Body of pancreas (tissue), 4 donors: ENCODE measurements around the gene HDAC8. TPM values are rescaled to one million over a fixed set of nuclear protein-coding genes. Genes with fewer than 3 reads are reported as not detected.

Experiments used
- ATAC-seq: fragments of 150-250 bp; one replicate; pipeline ENCODE4 v1.9.1; 2016
- DNase-seq, 4 donors: peaks; one replicate each; pipeline ENCODE4 v3.0.0-alpha.2; 2019
- H3K27ac ChIP-seq, 4 donors: fragments of 200-600 bp; sonication (generic); 1 replicate in 3 of 4; 2 replicates in 1 of 4; pipeline versions ENCODE4 v1.5.1 to v1.6.1; 2016 to 2019; ENCODE audit warnings: mild to moderate bottlenecking in 1 of 4, mixed read lengths in 1 of 4, moderate library complexity in 1 of 4
- H3K27me3 ChIP-seq, 2 donors: fragments of 200-600 bp; sonication (generic); one replicate each; pipeline ENCODE4 v1.6.0; 2016; ENCODE audit warnings: mild to moderate bottlenecking in 1 of 2
- H3K36me3 ChIP-seq, 2 donors: fragments of 200-600 bp; sonication (generic); replicated peaks in 1 of 2; 2 replicates each; pipeline ENCODE4 v1.5.1; 2016; ENCODE audit warnings: low read depth in 2 of 2; ENCODE audit not compliant: insufficient read depth in 1 of 2
- H3K4me1 ChIP-seq: fragments of 200-600 bp; sonication (generic); one replicate; pipeline ENCODE4 v1.6.0; 2016
- H3K4me3 ChIP-seq, 2 donors: fragments of 200-600 bp; sonication (generic); 1 replicate in 1 of 2; 2 replicates in 1 of 2; pipeline ENCODE4 v1.5.1; 2016 to 2019
- H3K9me3 ChIP-seq, 3 donors: fragments of 200-600 bp; sonication (generic); 1 replicate in 2 of 3; 2 replicates in 1 of 3; pipeline ENCODE4 v1.5.1; 2016
- CTCF ChIP-seq, 7 experiments: fragments of 450-650 bp in 4 of 7; fragments of 200-600 bp in 3 of 7; sonication (generic) in 3 of 7; IDR thresholded peaks; one replicate each; pipeline ENCODE4 v1.5.1; 2016 to 2019; ENCODE audit warnings: antibody characterized with exemption in 7 of 7
- POLR2A ChIP-seq, 3 donors: fragments of 450-650 bp; IDR thresholded peaks; one replicate each; pipeline ENCODE4 v1.6.1; 2016; ENCODE audit warnings: antibody characterized with exemption in 3 of 3, mild to moderate bottlenecking in 2 of 3
- WGBS, 2 donors: methylation state at CpG; one replicate each; pipeline ENCODE4 v1.1.5; 2017; 5-methylcytosine and 5-hydroxymethylcytosine counted together
- intact Hi-C: fragments of 100-400 bp; cut with DNase I; formaldehyde crosslinking; loops from one replicate; pipeline ENCODE4 v1.15.1; 2023
- total RNA-seq, 2 donors: library from RNA; depleted of rRNA; stranded (reverse); fragments of >200 nt; gene quantifications; one replicate each; pipeline ENCODE4 v1.1.0, GENCODE V29; 2016

HDAC8 gene
- total RNA-seq, 2 donors from 2014 or later, result 16.2 to 25.9 TPM

- Histone ChIP-seq H3K4me1 (no peaks in the 10 kb centered on the region), H3K4me3 (no peak overlapping the region), H3K9me3 (no peaks in the 10 kb centered on the region), H3K36me3 (no peaks in the 10 kb centered on the region), H3K27ac (no peak overlapping the region), H3K27me3 (no peaks in the 10 kb centered on the region)
- WGBS, 2 donors, result 94 to 100% methylated on average over 2 of the region's 2 CpGs
- no peak for TF ChIP-seq CTCF (IDR thresholded peaks at IDR 0.05)
- no peak for TF ChIP-seq POLR2A (IDR thresholded peaks at IDR 0.05)
- intact Hi-C loops, result no loop called here
- DNase-seq (no peak), ATAC-seq (no peak)
Observed at GRCh38 chrX:72539822-72540221, 32.8 kb downstream of the HDAC8 start.

- H3K36me3 ChIP-seq, result no peaks in the 10 kb centered on the region
- no peak for TF ChIP-seq CTCF (IDR thresholded peaks at IDR 0.05)
- TF ChIP-seq POLR2A (IDR thresholded peaks at IDR 0.05), result no peak
- H3K27me3 ChIP-seq, result no peaks in the 10 kb centered on the region
- intact Hi-C loops, result no loop called here
- H3K27ac ChIP-seq, result no peak overlapping the region
- H3K9me3 ChIP-seq, result no peaks in the 10 kb centered on the region
- ATAC-seq (no peak), DNase-seq (no peak)
- H3K4me3 ChIP-seq, result no peak overlapping the region
- 92 to 94% methylated on average over 1 of the region's 1 CpG for WGBS, 2 donors
- no peaks in the 10 kb centered on the region for H3K4me1 ChIP-seq
Observed at GRCh38 chrX:72536542-72536941, 36.1 kb downstream of the HDAC8 start.

GRCh38 chrX:72532366-72532765, 40.3 kb downstream of the HDAC8 start:
- intact Hi-C loops, result no loop called here
- ATAC-seq (no peak), DNase-seq (no peak)
- Histone ChIP-seq H3K4me3 (no peak overlapping the region), H3K36me3 (no peaks in the 10 kb centered on the region), H3K27me3 (no peaks in the 10 kb centered on the region), H3K9me3 (no peaks in the 10 kb centered on the region), H3K27ac (no peak overlapping the region), H3K4me1 (no peaks in the 10 kb centered on the region)
- WGBS, 2 donors, result 93 to 97% methylated on average over 3 of the region's 3 CpGs
- TF ChIP-seq POLR2A (IDR thresholded peaks at IDR 0.05), result no peak
- TF ChIP-seq CTCF (IDR thresholded peaks at IDR 0.05), result no peak

- ATAC-seq, result no peak
- intact Hi-C loops, result no loop called here
- no peaks in the 10 kb centered on the region for H3K4me1 ChIP-seq
- no peaks in the 10 kb centered on the region for H3K9me3 ChIP-seq
- TF ChIP-seq POLR2A (IDR thresholded peaks at IDR 0.05) (no peak), CTCF (IDR thresholded peaks at IDR 0.05) (no peak)
- no peak overlapping the region for H3K4me3 ChIP-seq
- H3K27me3 ChIP-seq, result no peaks in the 10 kb centered on the region
- no peak for DNase-seq
- H3K27ac ChIP-seq, result no peak overlapping the region
- 63 to 88% methylated on average over 6 of the region's 6 CpGs for WGBS, 2 donors
- no peaks in the 10 kb centered on the region for H3K36me3 ChIP-seq
Observed at GRCh38 chrX:72526534-72527508, 45.8 kb downstream of the HDAC8 start.

GRCh38 chrX:72498782-72499181, 73.9 kb downstream of the HDAC8 start:
- DNase-seq (no peak), ATAC-seq (no peak)
- Histone ChIP-seq H3K27me3 (no peaks in the 10 kb centered on the region), H3K9me3 (no peaks in the 10 kb centered on the region), H3K27ac (no peak overlapping the region), H3K36me3 (no peaks in the 10 kb centered on the region), H3K4me1 (no peaks in the 10 kb centered on the region), H3K4me3 (no peak overlapping the region)
- no peak for TF ChIP-seq CTCF (IDR thresholded peaks at IDR 0.05)
- intact Hi-C loops, result no loop called here
